ENCODE results near the gene HDAC5. TPM values are rescaled to one million over a fixed set of nuclear protein-coding genes. Genes with fewer than 3 reads are reported as not detected.

HDAC5 gene
- total RNA-seq, 2 experiments from 2014 or later = 31.4 to 41.5 TPM

DNA sequence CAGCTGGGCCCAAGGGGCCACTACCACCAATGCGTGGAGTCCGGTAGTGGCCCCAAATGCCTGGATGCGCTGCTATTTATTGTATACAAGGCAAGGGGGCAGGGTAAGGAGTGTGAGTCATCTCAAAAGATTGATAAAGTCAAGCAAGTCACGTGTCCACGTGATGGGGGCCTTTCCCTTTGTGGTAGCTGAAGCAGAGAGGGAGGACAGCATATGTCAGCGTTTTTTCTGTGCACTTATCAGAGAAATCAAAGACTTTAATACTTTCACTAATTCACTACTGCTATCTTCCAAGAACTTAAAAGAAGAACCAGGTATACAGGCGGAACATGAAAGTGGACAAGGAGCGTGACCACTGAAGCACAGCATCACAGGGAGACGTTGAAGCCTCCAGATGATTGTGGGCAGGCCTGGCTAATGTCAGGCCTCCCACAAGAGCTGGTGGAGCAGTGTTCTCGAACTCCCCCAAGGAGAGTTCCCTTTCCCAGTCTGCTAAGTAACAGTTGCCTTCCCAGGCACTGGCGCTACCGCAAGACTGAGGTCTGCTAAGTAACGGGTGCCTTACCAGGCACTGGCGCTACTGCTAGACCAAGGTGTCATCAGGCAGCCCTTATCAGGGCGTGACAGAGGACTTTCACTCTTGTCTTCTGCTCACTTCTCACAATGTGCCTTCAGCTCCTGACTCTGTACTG, 36.2 kb upstream of the HDAC5 start:
- Histone ChIP-seq H3K4me1 (ENCODE audit: insufficient read depth, low read length, poor library complexity, severe bottlenecking) (no peaks in the 10 kb centered on the region), H3K4me3 (ENCODE audit: low read depth, low read length, poor library complexity, severe bottlenecking) (no peak overlapping the region), H3K36me3 (ENCODE audit: insufficient read depth, low read length) (peaks cover 63% of the 10 kb centered on the region), H2AFZ (ENCODE audit: low read length) (no peak overlapping the region), H3K27ac (ENCODE audit: low read depth, low read length, poor library complexity, severe bottlenecking) (no peak overlapping the region), H3K9me2 (ENCODE audit: insufficient read depth, low read length) (no peaks in the 10 kb centered on the region), H3K79me2 (ENCODE audit: insufficient read depth, low read depth, low read length) (no peaks in the 10 kb centered on the region), H3K4me2 (ENCODE audit: low read length) (no peak overlapping the region), H4K20me1 (ENCODE audit: insufficient read depth, low read length) (no peaks in the 10 kb centered on the region), H3K9me3 (ENCODE audit: low read length) (no peaks in the 10 kb centered on the region)
- ChIA-PET CTCF (ENCODE audit: unreplicated experiment) (no interaction called here), POLR2A (no interaction called here)
- no peak for DNase-seq (ENCODE audit: low spot score)
- no TSS peak for BruUV-seq (replicated peaks)
- no peak for TF ChIP-seq EZH2phosphoT487 (IDR thresholded peaks at IDR 0.05; ENCODE audit: borderline replicate concordance, low read depth, low read length)
- TF ChIP-seq, protein P1, sequence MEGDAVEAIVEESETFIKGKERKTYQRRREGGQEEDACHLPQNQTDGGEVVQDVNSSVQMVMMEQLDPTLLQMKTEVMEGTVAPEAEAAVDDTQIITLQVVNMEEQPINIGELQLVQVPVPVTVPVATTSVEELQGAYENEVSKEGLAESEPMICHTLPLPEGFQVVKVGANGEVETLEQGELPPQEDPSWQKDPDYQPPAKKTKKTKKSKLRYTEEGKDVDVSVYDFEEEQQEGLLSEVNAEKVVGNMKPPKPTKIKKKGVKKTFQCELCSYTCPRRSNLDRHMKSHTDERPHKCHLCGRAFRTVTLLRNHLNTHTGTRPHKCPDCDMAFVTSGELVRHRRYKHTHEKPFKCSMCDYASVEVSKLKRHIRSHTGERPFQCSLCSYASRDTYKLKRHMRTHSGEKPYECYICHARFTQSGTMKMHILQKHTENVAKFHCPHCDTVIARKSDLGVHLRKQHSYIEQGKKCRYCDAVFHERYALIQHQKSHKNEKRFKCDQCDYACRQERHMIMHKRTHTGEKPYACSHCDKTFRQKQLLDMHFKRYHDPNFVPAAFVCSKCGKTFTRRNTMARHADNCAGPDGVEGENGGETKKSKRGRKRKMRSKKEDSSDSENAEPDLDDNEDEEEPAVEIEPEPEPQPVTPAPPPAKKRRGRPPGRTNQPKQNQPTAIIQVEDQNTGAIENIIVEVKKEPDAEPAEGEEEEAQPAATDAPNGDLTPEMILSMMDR (conservative IDR thresholded peaks at IDR 0.05; ENCODE audit: low read length) = no peak
- intact Hi-C loops (cut with micrococcal nuclease; ENCODE audit: unreplicated experiment) = no loop called here

DNA sequence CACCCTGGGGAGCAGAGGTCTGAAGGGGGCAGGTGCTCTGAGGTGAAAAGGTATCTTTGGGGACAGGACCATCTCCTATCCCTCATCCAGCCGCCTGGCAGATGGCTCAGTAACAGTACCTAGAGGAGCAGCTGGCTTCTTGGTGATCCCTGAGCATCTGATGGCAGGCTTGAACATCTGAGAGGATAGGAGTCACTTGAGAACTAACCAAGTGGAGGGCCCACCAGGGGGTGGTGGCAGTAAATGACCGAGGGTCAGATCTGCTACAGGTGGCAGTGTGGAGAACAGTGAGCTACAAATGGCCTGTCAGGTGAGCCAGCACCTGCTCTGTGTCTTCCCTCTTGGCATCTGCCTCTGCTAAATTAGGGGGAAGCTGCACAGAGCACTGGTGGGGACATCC, 32.0 kb upstream of the HDAC5 start:
- TF ChIP-seq, protein P1 (conservative IDR thresholded peaks at IDR 0.05; ENCODE audit: low read length) = no peak
- TF ChIP-seq EZH2phosphoT487 (IDR thresholded peaks at IDR 0.05; ENCODE audit: borderline replicate concordance, low read depth, low read length) = no peak
- no peak overlapping the region for H3K4me2 ChIP-seq (ENCODE audit: low read length)
- POLR2A ChIA-PET = interaction anchor here (1.2 kb wide), 1 partner anchor 31 kb away, joined by 3 read pairs; the partner anchor contains the start of gene TMUB2
- no peaks in the 10 kb centered on the region for H4K20me1 ChIP-seq (ENCODE audit: insufficient read depth, low read length)
- CTCF ChIA-PET (ENCODE audit: unreplicated experiment) = no interaction called here
- no peak for DNase-seq (ENCODE audit: low spot score)
- H3K4me1 ChIP-seq (ENCODE audit: insufficient read depth, low read length, poor library complexity, severe bottlenecking) = no peaks in the 10 kb centered on the region
- no peak overlapping the region for H2AFZ ChIP-seq (ENCODE audit: low read length)
- no TSS peak for BruUV-seq (replicated peaks)
- H3K9me3 ChIP-seq (ENCODE audit: low read length) = no peaks in the 10 kb centered on the region
- no peak overlapping the region for H3K27ac ChIP-seq (ENCODE audit: low read depth, low read length, poor library complexity, severe bottlenecking)
- peaks cover 80% of the 10 kb centered on the region for H3K36me3 ChIP-seq (ENCODE audit: insufficient read depth, low read length)
- peaks cover 11% of the 10 kb centered on the region; the same call in 1 of the 2 replicates for H3K79me2 ChIP-seq (ENCODE audit: insufficient read depth, low read depth, low read length)
- intact Hi-C loops (cut with micrococcal nuclease; ENCODE audit: unreplicated experiment) = no loop called here
- no peak overlapping the region for H3K4me3 ChIP-seq (ENCODE audit: low read depth, low read length, poor library complexity, severe bottlenecking)
- no peaks in the 10 kb centered on the region for H3K9me2 ChIP-seq (ENCODE audit: insufficient read depth, low read length)

DNA sequence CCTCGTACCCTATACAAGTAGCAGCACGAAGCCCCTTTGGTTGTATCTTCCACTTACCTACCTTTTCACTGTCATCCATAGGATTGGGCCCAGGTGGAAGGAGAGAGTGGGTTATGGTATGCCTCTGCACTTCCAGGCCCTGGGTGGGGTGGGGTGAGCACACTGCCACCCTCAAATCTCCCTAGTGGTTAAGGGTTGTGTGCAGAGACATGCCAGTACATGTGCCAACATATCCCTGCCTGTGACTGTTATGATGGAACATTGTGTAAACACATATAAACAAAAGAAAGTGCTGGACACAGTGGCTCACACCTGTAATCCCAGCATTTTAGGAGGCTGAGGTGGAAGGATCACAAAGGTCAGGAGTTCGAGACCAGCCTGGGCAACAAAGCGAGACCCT, 29.4 kb upstream of the HDAC5 start:
- H3K9me2 ChIP-seq (ENCODE audit: insufficient read depth, low read length) = no peaks in the 10 kb centered on the region
- peaks cover 15% of the 10 kb centered on the region; the same call in 1 of the 2 replicates for H3K79me2 ChIP-seq (ENCODE audit: insufficient read depth, low read depth, low read length)
- H3K4me2 ChIP-seq (ENCODE audit: low read length) = no peak overlapping the region
- no TSS peak for BruUV-seq (replicated peaks)
- no peak overlapping the region for H3K4me3 ChIP-seq (ENCODE audit: low read depth, low read length, poor library complexity, severe bottlenecking)
- H3K36me3 ChIP-seq (ENCODE audit: insufficient read depth, low read length) = peaks cover 86% of the 10 kb centered on the region
- H4K20me1 ChIP-seq (ENCODE audit: insufficient read depth, low read length) = no peaks in the 10 kb centered on the region
- CTCF ChIA-PET (ENCODE audit: unreplicated experiment) = no interaction called here
- POLR2A ChIA-PET = no interaction called here
- no peak overlapping the region for H2AFZ ChIP-seq (ENCODE audit: low read length)
- intact Hi-C loops (cut with micrococcal nuclease; ENCODE audit: unreplicated experiment) = no loop called here
- no peaks in the 10 kb centered on the region for H3K4me1 ChIP-seq (ENCODE audit: insufficient read depth, low read length, poor library complexity, severe bottlenecking)
- H3K27ac ChIP-seq (ENCODE audit: low read depth, low read length, poor library complexity, severe bottlenecking) = no peak overlapping the region
- DNase-seq (ENCODE audit: low spot score) = no peak
- H3K9me3 ChIP-seq (ENCODE audit: low read length) = no peaks in the 10 kb centered on the region
- TF ChIP-seq, protein P1 (conservative IDR thresholded peaks at IDR 0.05; ENCODE audit: low read length) = no peak
- no peak for TF ChIP-seq EZH2phosphoT487 (IDR thresholded peaks at IDR 0.05; ENCODE audit: borderline replicate concordance, low read depth, low read length)

All from OCI-LY7 (cell line).